ENCODE measurements around the gene GMDS. TPM values are rescaled to one million over a fixed set of nuclear protein-coding genes. Genes with fewer than 3 reads are reported as not detected.
"Not testable (repeated sequence)": the region's sequence is repeated elsewhere in the genome, so short reads cannot be mapped to it uniquely, and the experiment has no call there.

GMDS gene
- polyA plus RNA-seq, 4 donors, result 63.3 to 87.8 (median 71.6) TPM

- no peak for DNase-seq (ENCODE audit: low read depth in 4 of 4, low spot score in 2 of 4)
Observed at GRCh38 chr6:1686117-1687098, 559.0 kb downstream of the GMDS start.

- DNase-seq (ENCODE audit: low read depth in 4 of 4, low spot score in 2 of 4), result no peak
Observed at GRCh38 chr6:1679688-1680068, 565.7 kb downstream of the GMDS start.

- DNase-seq (ENCODE audit: low read depth in 4 of 4, low spot score in 2 of 4), result no peak
Observed at GRCh38 chr6:1679031-1679687, 566.2 kb downstream of the GMDS start.

GRCh38 chr6:1678201-1678600 lies 567.2 kb downstream of the GMDS start:
- no peak for DNase-seq (ENCODE audit: low read depth in 4 of 4, low spot score in 2 of 4)

GRCh38 chr6:1672379-1672778 lies 573.0 kb downstream of the GMDS start:
- DNase-seq (ENCODE audit: low read depth in 4 of 4, low spot score in 2 of 4), result no peak

- no peak for DNase-seq (ENCODE audit: low read depth in 4 of 4, low spot score in 2 of 4)
Observed at GRCh38 chr6:1670711-1671462, 574.5 kb downstream of the GMDS start.

- DNase-seq (ENCODE audit: low read depth in 4 of 4, low spot score in 2 of 4), result no peak
Observed at GRCh38 chr6:1669996-1670395, 575.4 kb downstream of the GMDS start.

- not testable (repeated sequence) for DNase-seq (ENCODE audit: low read depth in 4 of 4, low spot score in 2 of 4)
Observed at GRCh38 chr6:1668456-1668855, 576.9 kb downstream of the GMDS start.

- no peak for DNase-seq (ENCODE audit: low read depth in 4 of 4, low spot score in 2 of 4)
Observed at GRCh38 chr6:1667805-1668175, 577.6 kb downstream of the GMDS start.

- no peak for DNase-seq (ENCODE audit: low read depth in 4 of 4, low spot score in 2 of 4)
Observed at GRCh38 chr6:1667012-1667804, 578.2 kb downstream of the GMDS start.

GRCh38 chr6:1665214-1665613 lies 580.2 kb downstream of the GMDS start:
- no peak for DNase-seq (ENCODE audit: low read depth in 4 of 4, low spot score in 2 of 4)

GRCh38 chr6:1664329-1664728 lies 581.1 kb downstream of the GMDS start:
- DNase-seq (ENCODE audit: low read depth in 4 of 4, low spot score in 2 of 4), result no peak

GRCh38 chr6:1663511-1663910 lies 581.9 kb downstream of the GMDS start:
- DNase-seq (ENCODE audit: low read depth in 4 of 4, low spot score in 2 of 4), result no peak

- no peak for DNase-seq (ENCODE audit: low read depth in 4 of 4, low spot score in 2 of 4)
Observed at GRCh38 chr6:1662534-1662933, 582.9 kb downstream of the GMDS start.

GRCh38 chr6:1659816-1660215 lies 585.6 kb downstream of the GMDS start:
- no peak for DNase-seq (ENCODE audit: low read depth in 4 of 4, low spot score in 2 of 4)

GRCh38 chr6:1658212-1659005 lies 587.0 kb downstream of the GMDS start:
- no peak for DNase-seq (ENCODE audit: low read depth in 4 of 4, low spot score in 2 of 4)

GRCh38 chr6:1657771-1658165 lies 587.6 kb downstream of the GMDS start:
- DNase-seq (ENCODE audit: low read depth in 4 of 4, low spot score in 2 of 4), result no peak

- DNase-seq (ENCODE audit: low read depth in 4 of 4, low spot score in 2 of 4), result peak in 1 of 4 donors; percentile 49
Observed at GRCh38 chr6:1657116-1657770, 588.2 kb downstream of the GMDS start.

- DNase-seq (ENCODE audit: low read depth in 4 of 4, low spot score in 2 of 4), result no peak
Observed at GRCh38 chr6:1654054-1654453, 591.4 kb downstream of the GMDS start.

Measured in left renal cortex interstitium (tissue), 4 donors.